ENCODE data around the gene ACACA.
"Not testable (repeated sequence)": the region's sequence is repeated elsewhere in the genome, so short reads cannot be mapped to it uniquely, and the experiment has no call there.

ACACA gene

DNA sequence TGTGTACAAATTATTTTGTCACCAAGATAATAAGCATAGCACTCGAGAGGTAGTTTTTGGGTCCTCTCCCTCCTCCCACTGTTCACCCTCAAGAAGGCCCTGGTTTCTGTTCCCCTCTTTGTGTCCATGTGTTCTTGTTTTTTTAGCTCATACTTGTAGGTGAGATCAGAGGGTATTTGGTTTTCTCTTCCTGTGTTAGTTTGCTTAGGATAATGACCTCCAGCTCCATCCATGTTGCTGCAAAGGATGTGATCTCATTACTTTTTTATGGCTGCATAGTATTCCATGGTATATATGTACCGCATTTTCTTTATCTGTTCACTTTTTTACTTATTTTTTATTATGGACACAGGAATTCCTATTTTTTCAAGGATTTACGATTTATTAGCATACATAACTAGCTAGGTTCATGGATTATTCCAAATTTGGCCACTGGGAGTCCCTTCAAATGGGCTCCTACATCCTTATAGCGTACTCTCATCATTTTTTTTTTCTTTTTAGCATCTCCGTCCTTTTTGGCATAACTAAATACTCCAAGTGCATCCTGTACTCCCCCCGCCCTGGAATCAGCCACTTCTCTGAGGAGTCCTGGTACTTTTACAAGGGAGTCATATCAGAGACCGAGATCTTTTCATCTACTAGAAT, 7.4 kb upstream of the ACACA start:
- TF ChIP-seq, protein P1, sequence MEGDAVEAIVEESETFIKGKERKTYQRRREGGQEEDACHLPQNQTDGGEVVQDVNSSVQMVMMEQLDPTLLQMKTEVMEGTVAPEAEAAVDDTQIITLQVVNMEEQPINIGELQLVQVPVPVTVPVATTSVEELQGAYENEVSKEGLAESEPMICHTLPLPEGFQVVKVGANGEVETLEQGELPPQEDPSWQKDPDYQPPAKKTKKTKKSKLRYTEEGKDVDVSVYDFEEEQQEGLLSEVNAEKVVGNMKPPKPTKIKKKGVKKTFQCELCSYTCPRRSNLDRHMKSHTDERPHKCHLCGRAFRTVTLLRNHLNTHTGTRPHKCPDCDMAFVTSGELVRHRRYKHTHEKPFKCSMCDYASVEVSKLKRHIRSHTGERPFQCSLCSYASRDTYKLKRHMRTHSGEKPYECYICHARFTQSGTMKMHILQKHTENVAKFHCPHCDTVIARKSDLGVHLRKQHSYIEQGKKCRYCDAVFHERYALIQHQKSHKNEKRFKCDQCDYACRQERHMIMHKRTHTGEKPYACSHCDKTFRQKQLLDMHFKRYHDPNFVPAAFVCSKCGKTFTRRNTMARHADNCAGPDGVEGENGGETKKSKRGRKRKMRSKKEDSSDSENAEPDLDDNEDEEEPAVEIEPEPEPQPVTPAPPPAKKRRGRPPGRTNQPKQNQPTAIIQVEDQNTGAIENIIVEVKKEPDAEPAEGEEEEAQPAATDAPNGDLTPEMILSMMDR (IDR thresholded peaks at IDR 0.05; ENCODE audit: low read depth, low read length) = peak; percentile 39
- H3K4me3 ChIP-seq (replicated peaks in 1 of 2; ENCODE audit: low read depth in 2 of 2, low read length in 2 of 2) = no peak overlapping the region
- peak in 1 of 2 donors; percentile 25 for DNase-seq (ENCODE audit: low read depth in 2 of 2)

DNA sequence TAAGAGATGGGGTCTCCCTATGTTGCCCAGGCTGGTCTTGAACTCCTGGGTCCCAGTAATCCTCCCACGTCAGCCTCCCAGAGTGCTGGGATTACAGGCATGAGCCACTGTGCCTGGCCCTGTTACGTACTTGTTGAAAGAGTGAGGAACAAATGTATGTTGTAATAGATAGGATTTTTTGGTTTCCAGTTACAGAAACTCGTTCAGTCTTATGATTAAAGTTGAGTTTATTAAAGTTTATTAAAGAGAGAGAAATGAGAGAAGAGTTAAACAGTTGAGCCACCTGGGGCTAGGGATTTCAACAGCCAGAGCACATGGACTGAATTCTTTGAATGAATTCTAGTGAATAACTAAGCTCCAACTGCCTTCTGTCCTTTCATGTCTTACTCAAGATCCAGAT, 3.7 kb upstream of the ACACA start:
- H3K4me3 ChIP-seq (replicated peaks in 1 of 2; ENCODE audit: low read depth in 2 of 2, low read length in 2 of 2) = no peak overlapping the region
- TF ChIP-seq, protein P1 (IDR thresholded peaks at IDR 0.05; ENCODE audit: low read depth, low read length) = no peak
- DNase-seq (ENCODE audit: low read depth in 2 of 2) = no peak

DNA sequence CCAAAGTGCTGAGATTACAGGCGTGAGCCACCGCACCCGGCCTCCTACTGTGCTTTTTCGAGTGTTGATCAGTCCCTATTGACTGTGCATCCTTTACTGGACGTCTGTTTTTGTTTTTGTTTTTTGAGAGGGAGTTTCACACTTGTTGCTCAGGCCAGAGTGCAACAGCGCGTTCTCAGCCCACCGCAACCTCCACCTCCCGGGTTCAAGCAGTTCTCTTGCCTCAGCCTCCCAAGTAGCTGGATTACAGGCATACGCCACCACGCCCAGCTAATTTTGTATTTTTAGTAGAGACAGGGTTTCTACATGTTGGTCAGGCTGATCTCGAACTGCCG, 1.5 kb upstream of the ACACA start:
- not testable (repeated sequence) for DNase-seq (ENCODE audit: low read depth in 2 of 2); H3K4me3 ChIP-seq (replicated peaks in 1 of 2; ENCODE audit: low read depth in 2 of 2, low read length in 2 of 2)

DNA sequence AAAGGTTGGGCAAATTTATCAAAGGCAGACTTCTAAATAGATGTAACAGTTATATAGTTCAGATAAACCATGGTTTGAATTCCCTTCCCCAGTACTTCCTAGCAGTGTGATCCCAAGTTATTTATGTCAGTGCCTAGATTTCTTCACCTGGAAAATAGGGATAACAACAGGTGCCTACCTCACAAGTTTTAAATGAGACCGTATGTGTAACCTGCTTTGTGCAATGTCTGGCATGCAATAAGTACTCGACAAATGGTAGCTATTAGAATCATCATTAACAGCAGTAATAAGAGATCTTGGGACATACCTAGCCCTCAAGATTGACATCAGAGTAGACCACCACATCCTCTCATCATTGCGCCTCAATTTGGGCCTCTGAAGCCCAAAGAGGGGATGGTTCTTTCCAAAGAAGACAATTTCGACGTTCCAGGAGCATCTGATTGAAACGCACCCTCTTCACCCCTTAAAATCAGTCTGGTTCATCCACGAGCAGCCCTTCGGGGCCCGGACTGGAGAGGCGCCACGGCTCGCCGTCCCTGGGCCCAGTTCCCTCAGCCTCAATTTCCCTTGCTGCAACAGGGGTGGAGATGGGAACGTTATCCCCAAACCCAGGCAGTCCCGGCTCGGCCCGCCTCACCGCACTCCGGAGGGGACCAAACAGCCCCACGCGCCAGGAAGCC, 541 bp downstream of the ACACA start:
- peak overlapping the region; percentile 84 to 87 for H3K4me3 ChIP-seq (replicated peaks in 1 of 2; ENCODE audit: low read depth in 2 of 2, low read length in 2 of 2)
- no peak for DNase-seq (ENCODE audit: low read depth in 2 of 2)
- TF ChIP-seq, protein P1 (IDR thresholded peaks at IDR 0.05; ENCODE audit: low read depth, low read length) = no peak

DNA sequence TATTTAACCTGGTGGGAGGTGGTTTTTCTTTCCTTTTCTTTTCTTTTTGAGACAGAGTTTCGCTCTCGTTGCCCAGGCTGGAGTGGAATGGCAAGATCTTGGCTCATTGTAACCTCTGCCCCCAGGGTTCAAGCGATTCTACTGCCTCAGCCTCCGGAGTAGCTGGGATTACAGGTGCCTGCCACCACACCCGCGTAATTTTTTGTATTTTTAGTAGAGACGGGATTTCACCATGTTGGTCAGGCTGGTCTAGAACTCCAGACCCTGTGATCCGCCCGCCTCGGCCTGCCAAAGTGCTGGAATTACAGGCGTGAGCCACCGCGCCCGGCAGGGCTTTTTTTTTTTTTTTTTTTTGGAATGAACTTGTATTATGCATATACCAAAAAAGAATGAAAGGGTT, 1.1 kb downstream of the ACACA start:
- not testable (repeated sequence) for DNase-seq (ENCODE audit: low read depth in 2 of 2)
- peak overlapping the region; percentile 1 to 87 for H3K4me3 ChIP-seq (replicated peaks in 1 of 2; ENCODE audit: low read depth in 2 of 2, low read length in 2 of 2)

DNA sequence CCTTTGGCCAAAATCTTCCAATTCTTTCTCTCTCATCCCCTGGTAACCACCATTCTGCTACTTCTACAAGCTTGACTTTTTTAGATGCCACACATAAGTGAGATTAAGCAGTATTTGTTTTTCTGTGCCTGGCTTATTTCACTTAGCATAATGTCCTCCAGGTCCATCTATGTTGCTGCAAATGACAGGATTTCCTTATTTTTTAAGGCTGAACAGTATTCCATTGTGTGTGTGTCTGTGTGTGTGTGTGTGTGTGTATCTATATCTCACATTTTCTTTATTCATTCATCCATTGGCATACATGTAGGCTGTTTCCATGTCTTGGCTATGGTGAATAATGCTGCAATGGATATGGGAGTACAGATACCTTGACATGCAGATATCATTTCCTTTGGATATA, 6.1 kb downstream of the ACACA start:
- no peak overlapping the region for H3K4me3 ChIP-seq (replicated peaks in 1 of 2; ENCODE audit: low read depth in 2 of 2, low read length in 2 of 2)
- TF ChIP-seq, protein P1 (IDR thresholded peaks at IDR 0.05; ENCODE audit: low read depth, low read length) = no peak
- DNase-seq (ENCODE audit: low read depth in 2 of 2) = no peak

DNA sequence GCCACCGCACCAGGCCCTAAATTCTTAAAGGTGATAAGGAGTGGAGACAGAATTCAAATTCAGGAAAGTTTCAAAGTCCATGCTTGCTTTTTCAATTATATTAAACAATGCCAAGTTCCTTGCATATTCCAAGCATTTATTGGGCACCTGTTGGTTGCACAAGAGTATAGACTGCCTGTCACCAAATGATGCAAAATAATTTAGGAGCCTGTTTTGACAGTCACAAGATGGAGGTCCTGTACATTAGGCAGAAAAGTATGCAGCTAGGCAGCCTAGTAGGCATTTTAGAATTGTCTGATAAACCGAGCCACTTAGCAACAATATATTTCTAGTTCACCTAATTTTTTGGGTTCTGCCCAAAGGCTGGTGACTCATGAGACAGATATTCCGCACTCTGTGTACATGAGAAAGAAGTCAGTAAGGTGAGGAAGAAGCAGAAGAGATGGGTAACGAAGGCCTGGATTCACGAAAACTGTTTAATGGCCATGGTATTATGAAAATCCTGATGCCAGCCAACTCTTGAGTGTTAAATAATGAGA, 7.3 kb downstream of the ACACA start:
- DNase-seq (ENCODE audit: low read depth in 2 of 2) = peak in 1 of 2 donors; percentile 44
- no peak overlapping the region for H3K4me3 ChIP-seq (replicated peaks in 1 of 2; ENCODE audit: low read depth in 2 of 2, low read length in 2 of 2)
- TF ChIP-seq, protein P1 (IDR thresholded peaks at IDR 0.05; ENCODE audit: low read depth, low read length) = no peak

DNA sequence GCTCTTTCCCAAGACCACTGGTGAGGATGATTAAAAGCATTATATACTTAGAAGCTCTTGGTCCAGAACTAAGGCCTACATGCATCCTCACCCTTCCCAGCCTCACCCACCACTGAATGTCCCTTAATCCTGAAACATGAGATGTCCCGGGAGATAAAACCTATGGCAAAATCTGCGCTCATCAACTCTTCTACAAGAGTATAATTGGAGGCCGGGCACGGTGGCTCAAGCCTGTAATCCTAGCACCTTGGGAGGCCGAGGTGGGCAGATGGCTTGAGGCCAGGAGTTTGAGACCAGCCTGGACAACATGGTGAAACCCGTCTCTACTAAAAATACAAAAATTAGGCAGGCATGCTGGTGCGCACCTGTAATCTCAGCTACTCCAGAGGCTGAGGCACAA, 13.3 kb downstream of the ACACA start:
- DNase-seq (ENCODE audit: low read depth in 2 of 2) = no peak
- TF ChIP-seq, protein P1 (IDR thresholded peaks at IDR 0.05; ENCODE audit: low read depth, low read length) = no peak
- H3K4me3 ChIP-seq (replicated peaks in 1 of 2; ENCODE audit: low read depth in 2 of 2, low read length in 2 of 2) = no peak overlapping the region

Data from cardiac fibroblast (primary cell).